Measurements from ENCODE around the gene USP17L11. TPM values are rescaled to one million over a fixed set of nuclear protein-coding genes. Genes with fewer than 3 reads are reported as not detected.

USP17L11 gene
- total and polyA plus RNA-seq, 2 donors from 2014 or later: not detected

Other genes with a start within 250 kb of the USP17L11 start
- gene FAM90A26, start 45.0 kb upstream of the USP17L11 start, total RNA-seq: not detected
- gene FAM90A26, start 45.0 kb upstream of the USP17L11 start, polyA plus RNA-seq (ENCODE audit: insufficient read depth, low read depth, low replicate concordance): not detected
- gene USP17L10, start 4.7 kb upstream of the USP17L11 start, total RNA-seq: not detected
- gene USP17L10, start 4.7 kb upstream of the USP17L11 start, polyA plus RNA-seq (ENCODE audit: insufficient read depth, low read depth, low replicate concordance): not detected
- not detected for gene USP17L12, start 4.7 kb downstream of the USP17L11 start, total RNA-seq
- not detected for gene USP17L12, start 4.7 kb downstream of the USP17L11 start, polyA plus RNA-seq (ENCODE audit: insufficient read depth, low read depth, low replicate concordance)
- not detected for gene USP17L13, start 9.5 kb downstream of the USP17L11 start, total RNA-seq
- gene USP17L13, start 9.5 kb downstream of the USP17L11 start, polyA plus RNA-seq (ENCODE audit: insufficient read depth, low read depth, low replicate concordance): not detected
- not detected for gene USP17L15, start 19.0 kb downstream of the USP17L11 start, total RNA-seq
- not detected for gene USP17L15, start 19.0 kb downstream of the USP17L11 start, polyA plus RNA-seq (ENCODE audit: insufficient read depth, low read depth, low replicate concordance)
- 0.41 TPM for gene USP17L17, start 28.5 kb downstream of the USP17L11 start, total RNA-seq
- gene USP17L17, start 28.5 kb downstream of the USP17L11 start, polyA plus RNA-seq (ENCODE audit: insufficient read depth, low read depth, low replicate concordance): not detected
- not detected for gene USP17L18, start 33.2 kb downstream of the USP17L11 start, total RNA-seq
- not detected for gene USP17L18, start 33.2 kb downstream of the USP17L11 start, polyA plus RNA-seq (ENCODE audit: insufficient read depth, low read depth, low replicate concordance)
- not detected for gene USP17L19, start 38.0 kb downstream of the USP17L11 start, total RNA-seq
- gene USP17L19, start 38.0 kb downstream of the USP17L11 start, polyA plus RNA-seq (ENCODE audit: insufficient read depth, low read depth, low replicate concordance): not detected
- not detected for gene USP17L20, start 42.7 kb downstream of the USP17L11 start, total RNA-seq
- not detected for gene USP17L20, start 42.7 kb downstream of the USP17L11 start, polyA plus RNA-seq (ENCODE audit: insufficient read depth, low read depth, low replicate concordance)
- not detected for gene USP17L21, start 47.5 kb downstream of the USP17L11 start, total RNA-seq
- not detected for gene USP17L21, start 47.5 kb downstream of the USP17L11 start, polyA plus RNA-seq (ENCODE audit: insufficient read depth, low read depth, low replicate concordance)
- not detected for gene USP17L22, start 52.2 kb downstream of the USP17L11 start, total RNA-seq
- gene USP17L22, start 52.2 kb downstream of the USP17L11 start, polyA plus RNA-seq (ENCODE audit: insufficient read depth, low read depth, low replicate concordance): not detected
- gene USP17L24, start 109.8 kb downstream of the USP17L11 start, total RNA-seq: not detected
- not detected for gene USP17L24, start 109.8 kb downstream of the USP17L11 start, polyA plus RNA-seq (ENCODE audit: insufficient read depth, low read depth, low replicate concordance)
- gene USP17L25, start 114.5 kb downstream of the USP17L11 start, total RNA-seq: not detected
- gene USP17L25, start 114.5 kb downstream of the USP17L11 start, polyA plus RNA-seq (ENCODE audit: insufficient read depth, low read depth, low replicate concordance): not detected
- gene USP17L26, start 119.3 kb downstream of the USP17L11 start, total RNA-seq: not detected
- not detected for gene USP17L26, start 119.3 kb downstream of the USP17L11 start, polyA plus RNA-seq (ENCODE audit: insufficient read depth, low read depth, low replicate concordance)
- not detected for gene USP17L5, start 124.0 kb downstream of the USP17L11 start, total RNA-seq
- gene USP17L5, start 124.0 kb downstream of the USP17L11 start, polyA plus RNA-seq (ENCODE audit: insufficient read depth, low read depth, low replicate concordance): not detected
- gene USP17L27, start 128.7 kb downstream of the USP17L11 start, total RNA-seq: not detected
- gene USP17L27, start 128.7 kb downstream of the USP17L11 start, polyA plus RNA-seq (ENCODE audit: insufficient read depth, low read depth, low replicate concordance): not detected
- not detected for gene USP17L28, start 133.5 kb downstream of the USP17L11 start, total RNA-seq
- not detected for gene USP17L28, start 133.5 kb downstream of the USP17L11 start, polyA plus RNA-seq (ENCODE audit: insufficient read depth, low read depth, low replicate concordance)
- gene USP17L29, start 138.2 kb downstream of the USP17L11 start, total RNA-seq: not detected
- not detected for gene USP17L29, start 138.2 kb downstream of the USP17L11 start, polyA plus RNA-seq (ENCODE audit: insufficient read depth, low read depth, low replicate concordance)
- not detected for gene USP17L30, start 147.7 kb downstream of the USP17L11 start, total RNA-seq
- gene USP17L30, start 147.7 kb downstream of the USP17L11 start, polyA plus RNA-seq (ENCODE audit: insufficient read depth, low read depth, low replicate concordance): not detected
- gene DEFB131A, start 229.0 kb downstream of the USP17L11 start, total RNA-seq: not detected
- not detected for gene DEFB131A, start 229.0 kb downstream of the USP17L11 start, polyA plus RNA-seq (ENCODE audit: insufficient read depth, low read depth, low replicate concordance)